GM19455 (cell line): ENCODE measurements around the gene PARP12.

Experiments
- ATAC-seq: cut with Tn5 transposase; IDR thresholded peaks from one replicate; pipeline ENCODE4 v1.9.1; 2021; ENCODE audit not compliant: unreplicated experiment

Gene PARP12

GRCh38 chr7:140017034-140017433 is 45.7 kb downstream of the PARP12 start:
- ATAC-seq, result no peak

- ATAC-seq, result no peak
These were observed 46.2 kb downstream of the PARP12 start for GRCh38 chr7:140016540-140016939.

GRCh38 chr7:140015471-140015970 is 47.2 kb downstream of the PARP12 start:
- no peak for ATAC-seq

GRCh38 chr7:140014123-140014522 is 48.6 kb downstream of the PARP12 start:
- no peak for ATAC-seq

- no peak for ATAC-seq
These were observed 49.1 kb downstream of the PARP12 start for GRCh38 chr7:140013676-140014075.

- no peak for ATAC-seq
These were observed 52.4 kb downstream of the PARP12 start for GRCh38 chr7:140010194-140010895.

- ATAC-seq, result no peak
These were observed 53.0 kb downstream of the PARP12 start for GRCh38 chr7:140009735-140010134.

GRCh38 chr7:140008755-140009610 is 53.8 kb downstream of the PARP12 start:
- ATAC-seq, result no peak

- no peak for ATAC-seq
These were observed 55.6 kb downstream of the PARP12 start for GRCh38 chr7:140007051-140007690.

- no peak for ATAC-seq
These were observed 56.2 kb downstream of the PARP12 start for GRCh38 chr7:140006600-140006999.

- no peak for ATAC-seq
These were observed 56.8 kb downstream of the PARP12 start for GRCh38 chr7:140005754-140006503.

- no peak for ATAC-seq
These were observed 57.4 kb downstream of the PARP12 start for GRCh38 chr7:140005341-140005740.

GRCh38 chr7:140004672-140005071 is 58.1 kb downstream of the PARP12 start:
- ATAC-seq, result no peak

- ATAC-seq, result no peak
These were observed 58.8 kb downstream of the PARP12 start for GRCh38 chr7:140003913-140004382.

GRCh38 chr7:140000666-140001268 is 62.0 kb downstream of the PARP12 start:
- no peak for ATAC-seq

- no peak for ATAC-seq
These were observed 63.2 kb downstream of the PARP12 start for GRCh38 chr7:139999516-139999915.

- no peak for ATAC-seq
These were observed 64.2 kb downstream of the PARP12 start for GRCh38 chr7:139998572-139998971.

- no peak for ATAC-seq
These were observed 67.5 kb downstream of the PARP12 start for GRCh38 chr7:139995017-139995915.

GRCh38 chr7:139994356-139994755 is 68.4 kb downstream of the PARP12 start:
- ATAC-seq, result no peak
